HFF-Myc (cell line): ENCODE results near the gene CD40LG.

ENCODE experiments used
- DNase-seq: peaks from one replicate; pipeline ENCODE4 v3.0.0-alpha.2; 2011; ENCODE audit warnings: low read depth; ENCODE audit errors: extremely low read depth
- H3K4me3 ChIP-seq: replicated peaks from 2 replicates; pipeline ENCODE4 v1.5.1; 2011; ENCODE audit warnings: low read depth, mild to moderate bottlenecking, control low read depth, low read length
- TF ChIP-seq, protein P1 (sequence below): IDR thresholded peaks from 2 replicates; pipeline ENCODE4 v1.5.1; 2012; ENCODE audit warnings: mild to moderate bottlenecking, low read depth, low read length, control low read depth; ENCODE audit errors: missing control alignments

Gene CD40LG

DNA sequence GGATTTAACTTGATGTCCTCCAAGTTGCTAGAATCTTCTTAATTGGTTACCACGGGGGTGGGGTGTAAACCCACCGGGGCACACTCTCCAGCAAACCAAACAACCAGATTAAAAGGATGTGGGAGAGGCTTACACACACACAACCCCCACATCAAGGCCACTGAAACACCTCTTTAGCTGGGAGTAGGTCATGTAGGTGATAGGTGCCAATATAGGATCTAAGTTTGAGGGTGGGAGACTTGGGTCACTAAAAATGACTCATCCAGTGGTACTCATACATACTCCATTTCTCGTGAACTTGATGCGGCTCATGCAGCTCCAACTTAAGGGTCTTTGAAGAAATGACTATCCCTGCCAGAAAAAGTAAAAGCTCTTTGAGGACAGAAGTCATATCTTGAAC lies 20.5 kb upstream of the CD40LG start:
- DNase-seq, result no peak
- H3K4me3 ChIP-seq, result no peak overlapping the region
- TF ChIP-seq, protein P1, sequence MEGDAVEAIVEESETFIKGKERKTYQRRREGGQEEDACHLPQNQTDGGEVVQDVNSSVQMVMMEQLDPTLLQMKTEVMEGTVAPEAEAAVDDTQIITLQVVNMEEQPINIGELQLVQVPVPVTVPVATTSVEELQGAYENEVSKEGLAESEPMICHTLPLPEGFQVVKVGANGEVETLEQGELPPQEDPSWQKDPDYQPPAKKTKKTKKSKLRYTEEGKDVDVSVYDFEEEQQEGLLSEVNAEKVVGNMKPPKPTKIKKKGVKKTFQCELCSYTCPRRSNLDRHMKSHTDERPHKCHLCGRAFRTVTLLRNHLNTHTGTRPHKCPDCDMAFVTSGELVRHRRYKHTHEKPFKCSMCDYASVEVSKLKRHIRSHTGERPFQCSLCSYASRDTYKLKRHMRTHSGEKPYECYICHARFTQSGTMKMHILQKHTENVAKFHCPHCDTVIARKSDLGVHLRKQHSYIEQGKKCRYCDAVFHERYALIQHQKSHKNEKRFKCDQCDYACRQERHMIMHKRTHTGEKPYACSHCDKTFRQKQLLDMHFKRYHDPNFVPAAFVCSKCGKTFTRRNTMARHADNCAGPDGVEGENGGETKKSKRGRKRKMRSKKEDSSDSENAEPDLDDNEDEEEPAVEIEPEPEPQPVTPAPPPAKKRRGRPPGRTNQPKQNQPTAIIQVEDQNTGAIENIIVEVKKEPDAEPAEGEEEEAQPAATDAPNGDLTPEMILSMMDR, result no peak

GRCh38 chrX:136629084-136629750 lies 18.7 kb upstream of the CD40LG start:
- H3K4me3 ChIP-seq, result no peak overlapping the region
- TF ChIP-seq, protein P1, result no peak
- DNase-seq, result no peak

DNA sequence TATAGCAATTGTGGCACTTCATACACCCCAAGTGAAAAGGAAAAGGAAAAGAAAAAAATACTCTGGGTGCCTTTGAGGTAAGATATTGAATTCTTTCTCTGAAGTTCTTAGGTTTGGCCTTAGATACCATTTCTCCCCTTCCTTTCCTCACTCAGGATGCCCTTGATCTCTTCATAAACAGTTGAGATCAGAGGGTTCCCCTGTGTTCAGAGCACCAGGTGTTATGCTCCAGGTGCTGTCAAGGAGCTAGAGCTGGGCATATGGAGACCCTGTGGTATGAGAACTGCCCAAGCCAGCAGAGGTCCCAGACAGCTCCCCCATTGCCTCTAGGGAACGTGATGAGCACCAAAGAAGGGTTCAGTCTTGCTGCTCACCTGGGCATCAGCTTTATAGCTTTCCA lies 17.1 kb upstream of the CD40LG start:
- H3K4me3 ChIP-seq, result no peak overlapping the region
- DNase-seq, result no peak
- TF ChIP-seq, protein P1, result no peak

GRCh38 chrX:136635235-136635634 lies 12.7 kb upstream of the CD40LG start:
- TF ChIP-seq, protein P1, result no peak
- no peak overlapping the region for H3K4me3 ChIP-seq
- no peak for DNase-seq

- no peak for DNase-seq
- TF ChIP-seq, protein P1, result no peak
These were observed 11.8 kb upstream of the CD40LG start for GRCh38 chrX:136636121-136636520.

GRCh38 chrX:136639506-136640176 lies 8.3 kb upstream of the CD40LG start:
- TF ChIP-seq, protein P1, result no peak
- H3K4me3 ChIP-seq, result no peak overlapping the region
- peak; percentile 2 for DNase-seq

More at GRCh38 chrX:136636121-136636520, 11.8 kb upstream of the CD40LG start:
- no peak overlapping the region for H3K4me3 ChIP-seq
